MG63 (cell line): ENCODE measurements around the gene PRAMEF8. TPM values are rescaled to one million over a fixed set of nuclear protein-coding genes. Genes with fewer than 3 reads are reported as not detected.
"Not testable (repeated sequence)": the region's sequence is repeated elsewhere in the genome, so short reads cannot be mapped to it uniquely, and the experiment has no call there.

Experiments
- DNase-seq: peaks from one replicate; pipeline ENCODE4 v3.0.0-alpha.2; 2020
- H3K27me3 ChIP-seq: fragments of 250-450 bp; sonication (Bioruptor Pico); 2 replicates; pipeline ENCODE4 v1.5.1; 2020; ENCODE audit warnings: mild to moderate bottlenecking, moderate library complexity
- H3K36me3 ChIP-seq: fragments of 250-450 bp; sonication (Bioruptor Pico); 2 replicates; pipeline ENCODE4 v1.5.1; 2020; ENCODE audit warnings: mild to moderate bottlenecking, moderate library complexity
- H3K4me3 ChIP-seq: fragments of 250-450 bp; sonication (Bioruptor Pico); 2 replicates; pipeline ENCODE4 v1.5.1; 2020; ENCODE audit warnings: mild to moderate bottlenecking, moderate library complexity
- H3K9me3 ChIP-seq: fragments of 250-450 bp; sonication (Bioruptor Pico); 2 replicates; pipeline ENCODE4 v1.5.1; 2020; ENCODE audit warnings: mild to moderate bottlenecking, moderate library complexity
- total RNA-seq: library from RNA; depleted of rRNA; stranded (reverse); fragments of >200 nt; shearing (Covaris generic); gene quantifications from 2 replicates; pipeline ENCODE4 v1.2.3, GENCODE V29; 2014; ENCODE audit warnings: low replicate concordance; rRNA removed

Gene PRAMEF8
- total RNA-seq, 1 experiment from 2014 or later: not detected

GRCh38 chr1:13234057-13234456 is 50.9 kb downstream of the PRAMEF8 start:
- not testable (repeated sequence) for H3K4me3 ChIP-seq, H3K36me3 ChIP-seq, DNase-seq, H3K9me3 ChIP-seq
- H3K27me3 ChIP-seq: peaks cover 10% of the 10 kb centered on the region

GRCh38 chr1:13232056-13232455 is 52.9 kb downstream of the PRAMEF8 start:
- not testable (repeated sequence) for H3K9me3 ChIP-seq, DNase-seq, H3K4me3 ChIP-seq, H3K36me3 ChIP-seq
- H3K27me3 ChIP-seq: peaks cover 13% of the 10 kb centered on the region

Other genes starting within 250 kb of the PRAMEF8 start
- not detected in 2 replicates for gene PRAMEF27, start 228.6 kb downstream of the PRAMEF8 start, total RNA-seq
- gene HNRNPCL3, start 224.4 kb downstream of the PRAMEF8 start, total RNA-seq: not detected in 2 replicates
- not detected in 2 replicates for gene PRAMEF25, start 214.4 kb downstream of the PRAMEF8 start, total RNA-seq
- gene HNRNPCL2, start 168.3 kb downstream of the PRAMEF8 start, total RNA-seq: not detected in 2 replicates
- not detected in 2 replicates for gene PRAMEF26, start 129.1 kb downstream of the PRAMEF8 start, total RNA-seq
- not detected in 2 replicates for gene HNRNPCL4, start 119.5 kb downstream of the PRAMEF8 start, total RNA-seq
- gene PRAMEF9, start 113.3 kb downstream of the PRAMEF8 start, total RNA-seq: not detected in 2 replicates
- gene PRAMEF13, start 83.7 kb downstream of the PRAMEF8 start, total RNA-seq: not detected in 2 replicates
- gene PRAMEF18, start 59.0 kb downstream of the PRAMEF8 start, total RNA-seq: not detected in 2 replicates
- gene PRAMEF5, start 30.9 kb downstream of the PRAMEF8 start, total RNA-seq: not detected in 2 replicates
- gene PRAMEF33, start 18.4 kb upstream of the PRAMEF8 start, total RNA-seq: not detected in 2 replicates
- gene PRAMEF15, start 30.4 kb upstream of the PRAMEF8 start, total RNA-seq: not detected in 2 replicates
- gene PRAMEF14, start 62.0 kb upstream of the PRAMEF8 start, total RNA-seq: not detected in 2 replicates
- gene PRAMEF19, start 86.8 kb upstream of the PRAMEF8 start, total RNA-seq: not detected in 2 replicates
- not detected in 2 replicates for gene PRAMEF17, start 104.5 kb upstream of the PRAMEF8 start, total RNA-seq
- gene PRAMEF20, start 125.3 kb upstream of the PRAMEF8 start, total RNA-seq: not detected in 2 replicates
- gene LRRC38, start 228.9 kb upstream of the PRAMEF8 start, total RNA-seq: not detected in 2 replicates